Activated B cell treated with CpG ODN at 0.5 μM for 24 hours (primary cell): ENCODE results near the gene PCDH17. TPM values are rescaled to one million over a fixed set of nuclear protein-coding genes. Genes with fewer than 3 reads are reported as not detected.

Experiments used
- ATAC-seq: fragments of 200-7000 bp; cut with Tn5 transposase; one replicate; pipeline ENCODE4 v1.10.0; 2021; ENCODE audit warnings: low read depth, mild to moderate bottlenecking, moderate library complexity
- CTCF ChIA-PET: fragments of 350-600 bp; sonication (Branson Sonifier 250); formaldehyde crosslinking; loops from one replicate; lab custom pipeline; 2021; ENCODE audit warnings: antibody characterized with exemption; lab: Charles Lee
- POLR2A ChIA-PET: fragments of 350-600 bp; sonication (Branson Sonifier 250); formaldehyde crosslinking; loops from one replicate; lab custom pipeline; 2021; ENCODE audit warnings: antibody characterized with exemption; lab: Charles Lee
- DNase-seq: peaks from one replicate; pipeline ENCODE4 v3.0.0; 2022
- H3K27ac Mint-ChIP-seq: one replicate; pipeline ENCODE4 v1.8.0; 2020; ENCODE audit warnings: mixed read lengths
- H3K27me3 Mint-ChIP-seq: one replicate; pipeline ENCODE4 v1.8.0; 2021; ENCODE audit warnings: mixed read lengths
- H3K36me3 Mint-ChIP-seq: one replicate; pipeline ENCODE4 v1.8.0; 2021; ENCODE audit warnings: low read depth, mixed read lengths
- H3K4me1 Mint-ChIP-seq: one replicate; pipeline ENCODE4 v1.8.0; 2021; ENCODE audit warnings: mixed read lengths
- H3K4me3 Mint-ChIP-seq: one replicate; pipeline ENCODE4 v1.8.0; 2020; ENCODE audit warnings: mild to moderate bottlenecking, mixed read lengths
- H3K9me3 Mint-ChIP-seq: one replicate; pipeline ENCODE4 v1.8.0; 2020; ENCODE audit warnings: mixed read lengths
- CTCF ChIP-seq: fragments of 200-600 bp; IDR thresholded peaks from one replicate; pipeline ENCODE4 v1.8.0; 2022; ENCODE audit warnings: antibody characterized with exemption, mild to moderate bottlenecking
- intact Hi-C: fragments of 100-400 bp; cut with micrococcal nuclease; formaldehyde crosslinking; loops from one replicate; pipeline ENCODE4 v1.15.1; 2024
- total RNA-seq: library from RNA; stranded (reverse); gene quantifications from 2 replicates; pipeline ENCODE4 v1.2.3, GENCODE V29; 2022

PCDH17 gene
- total RNA-seq, 1 donor from 2014 or later = not detected

- no peak for DNase-seq
- POLR2A ChIA-PET = no interaction called here
Measured at GRCh38 chr13:57739089-57739488, 107.5 kb downstream of the PCDH17 start.

GRCh38 chr13:57739543-57740190 is 108.1 kb downstream of the PCDH17 start:
- no peak for TF ChIP-seq CTCF
- ChIA-PET CTCF (no interaction called here), POLR2A (no interaction called here)
- intact Hi-C loops = no loop called here
- H3K27ac Mint-ChIP-seq = no peak overlapping the region
- no peaks in the 10 kb centered on the region for H3K27me3 Mint-ChIP-seq
- no peaks in the 10 kb centered on the region for H3K4me1 Mint-ChIP-seq
- peaks cover 5% of the 10 kb centered on the region for H3K9me3 Mint-ChIP-seq
- no peaks in the 10 kb centered on the region for H3K36me3 Mint-ChIP-seq
- ATAC-seq = no peak
- DNase-seq = no peak
- H3K4me3 Mint-ChIP-seq = no peak overlapping the region

More at GRCh38 chr13:57739089-57739488, 107.5 kb downstream of the PCDH17 start:
- CTCF ChIA-PET = no interaction called here
- Mint-ChIP-seq H3K27ac (no peak overlapping the region), H3K4me1 (no peaks in the 10 kb centered on the region), H3K4me3 (no peak overlapping the region), H3K27me3 (no peaks in the 10 kb centered on the region), H3K36me3 (no peaks in the 10 kb centered on the region), H3K9me3 (peaks cover 5% of the 10 kb centered on the region)
- intact Hi-C loops = no loop called here
- ATAC-seq = no peak
- TF ChIP-seq CTCF = no peak

GRCh38 chr13:57740719-57741118 is 109.2 kb downstream of the PCDH17 start:
- Mint-ChIP-seq H3K9me3 (peaks cover 3% of the 10 kb centered on the region), H3K27me3 (no peaks in the 10 kb centered on the region), H3K4me3 (no peak overlapping the region), H3K27ac (no peak overlapping the region), H3K36me3 (no peaks in the 10 kb centered on the region), H3K4me1 (no peaks in the 10 kb centered on the region)
- ATAC-seq (no peak), DNase-seq (no peak)
- ChIA-PET POLR2A (no interaction called here), CTCF (no interaction called here)
- intact Hi-C loops = no loop called here
- TF ChIP-seq CTCF = no peak

GRCh38 chr13:57748096-57748495 is 116.6 kb downstream of the PCDH17 start:
- intact Hi-C loops = no loop called here
- CTCF ChIA-PET = no interaction called here
- H3K36me3 Mint-ChIP-seq = no peaks in the 10 kb centered on the region
- POLR2A ChIA-PET = no interaction called here
- H3K4me1 Mint-ChIP-seq = no peaks in the 10 kb centered on the region
- ATAC-seq (no peak), DNase-seq (no peak)
- H3K4me3 Mint-ChIP-seq = no peak overlapping the region
- peaks cover 6% of the 10 kb centered on the region for H3K9me3 Mint-ChIP-seq
- no peaks in the 10 kb centered on the region for H3K27me3 Mint-ChIP-seq
- H3K27ac Mint-ChIP-seq = no peak overlapping the region
- TF ChIP-seq CTCF = no peak

GRCh38 chr13:57760951-57761350 is 129.4 kb downstream of the PCDH17 start:
- Mint-ChIP-seq H3K36me3 (no peaks in the 10 kb centered on the region), H3K9me3 (peaks cover 3% of the 10 kb centered on the region), H3K4me3 (no peak overlapping the region), H3K4me1 (no peaks in the 10 kb centered on the region), H3K27me3 (no peaks in the 10 kb centered on the region), H3K27ac (no peak overlapping the region)
- no peak for ATAC-seq
- intact Hi-C loops = no loop called here
- no peak for DNase-seq
- ChIA-PET CTCF (no interaction called here), POLR2A (no interaction called here)
- no peak for TF ChIP-seq CTCF
